ENCODE results near the gene UBASH3B.

The UBASH3B gene

DNA sequence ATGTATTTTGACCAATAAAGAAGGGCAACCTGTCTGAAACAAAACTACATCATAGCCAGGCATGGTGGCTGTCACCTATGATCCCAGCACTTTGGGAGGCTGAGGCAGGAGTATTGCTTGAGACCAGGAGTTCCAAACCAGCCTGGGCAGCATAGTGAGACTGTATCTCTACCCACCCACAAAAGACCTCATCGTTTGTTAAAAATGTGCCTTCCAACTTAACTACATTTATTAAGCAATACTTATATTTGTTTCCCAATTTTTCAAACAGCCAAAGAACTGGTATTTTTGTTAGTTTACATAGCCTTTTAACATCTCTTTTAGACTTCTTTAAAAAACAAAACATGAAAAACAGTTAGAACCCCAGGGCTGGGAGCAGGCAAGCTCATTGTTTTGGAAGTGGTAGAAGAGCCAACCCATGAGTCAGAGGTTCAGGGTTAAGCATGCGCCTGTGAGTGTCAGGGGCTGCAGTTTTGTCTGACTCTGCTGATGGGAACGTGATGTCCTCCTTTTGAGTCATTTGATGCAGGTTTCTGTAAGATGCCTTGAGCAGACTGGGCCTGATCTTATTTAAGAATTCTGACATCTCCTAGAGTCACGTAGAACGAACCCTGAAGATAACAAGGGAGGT lies 128.9 kb downstream of the UBASH3B start:
- no peaks in the 10 kb centered on the region for H3K36me3 ChIP-seq

GRCh38 chr11:122785031-122785541 lies 129.6 kb downstream of the UBASH3B start:
- H3K27me3 ChIP-seq: peaks cover 38% of the 10 kb centered on the region
- no peaks in the 10 kb centered on the region for H3K36me3 ChIP-seq

More for the DNA sequence above, 128.9 kb downstream of the UBASH3B start:
- DNase-seq: no peak
- TF ChIP-seq CTCF (IDR thresholded peaks at IDR 0.05; ENCODE audit: low read depth, low read length): no peak
- Histone ChIP-seq H3K27me3 (peaks cover 41% of the 10 kb centered on the region), H3K4me3 (ENCODE audit: low read depth, low read length) (no peak overlapping the region), H3K4me1 (no peaks in the 10 kb centered on the region), H3K9me3 (no peaks in the 10 kb centered on the region)

DNA sequence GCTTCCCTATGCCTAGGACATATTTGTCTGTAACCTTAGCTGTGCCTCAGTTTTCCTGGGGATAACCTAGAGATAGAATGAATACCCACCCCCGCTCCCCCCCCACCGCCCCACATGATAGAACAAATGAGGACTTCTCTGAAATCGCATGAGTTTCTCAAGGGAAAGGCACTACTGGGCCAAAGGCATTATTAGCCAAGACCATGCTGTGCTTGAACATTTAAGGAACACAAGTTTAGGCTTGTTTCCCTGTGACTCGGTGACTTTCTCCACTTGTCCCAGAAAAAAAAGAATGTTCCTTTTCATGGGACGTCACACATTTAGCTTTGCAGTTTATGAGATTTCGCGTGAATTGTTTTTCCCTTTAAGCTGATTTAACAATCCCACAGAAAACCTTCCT lies 131.4 kb downstream of the UBASH3B start:
- TF ChIP-seq CTCF (IDR thresholded peaks at IDR 0.05; ENCODE audit: low read depth, low read length): no peak
- Histone ChIP-seq H3K36me3 (no peaks in the 10 kb centered on the region), H3K27me3 (peaks cover 22% of the 10 kb centered on the region), H3K4me1 (no peaks in the 10 kb centered on the region), H3K9me3 (no peaks in the 10 kb centered on the region), H3K4me3 (ENCODE audit: low read depth, low read length) (no peak overlapping the region)
- DNase-seq: no peak

More at GRCh38 chr11:122785031-122785541, 129.6 kb downstream of the UBASH3B start:
- Histone ChIP-seq H3K9me3 (no peaks in the 10 kb centered on the region), H3K4me3 (ENCODE audit: low read depth, low read length) (no peak overlapping the region), H3K4me1 (no peaks in the 10 kb centered on the region)
- TF ChIP-seq CTCF (IDR thresholded peaks at IDR 0.05; ENCODE audit: low read depth, low read length): no peak
- DNase-seq: no peak

- TF ChIP-seq CTCF (IDR thresholded peaks at IDR 0.05; ENCODE audit: low read depth, low read length): peak; percentile 13; the same call in 1 of the 2 replicates
- H3K4me1 ChIP-seq: no peaks in the 10 kb centered on the region
- DNase-seq: no peak
- H3K4me3 ChIP-seq (ENCODE audit: low read depth, low read length): no peak overlapping the region
- no peaks in the 10 kb centered on the region for H3K36me3 ChIP-seq
- peaks cover 18% of the 10 kb centered on the region; the same call in 1 of the 2 replicates for H3K27me3 ChIP-seq
- no peaks in the 10 kb centered on the region for H3K9me3 ChIP-seq
These were observed 133.4 kb downstream of the UBASH3B start for GRCh38 chr11:122788781-122789535.

GRCh38 chr11:122789907-122790306 lies 134.4 kb downstream of the UBASH3B start:
- no peak for DNase-seq
- no peak for TF ChIP-seq CTCF (IDR thresholded peaks at IDR 0.05; ENCODE audit: low read depth, low read length)
- Histone ChIP-seq H3K4me1 (no peaks in the 10 kb centered on the region), H3K36me3 (no peaks in the 10 kb centered on the region), H3K27me3 (peaks cover 15% of the 10 kb centered on the region; the same call in 1 of the 2 replicates), H3K9me3 (no peaks in the 10 kb centered on the region), H3K4me3 (ENCODE audit: low read depth, low read length) (no peak overlapping the region)

DNA sequence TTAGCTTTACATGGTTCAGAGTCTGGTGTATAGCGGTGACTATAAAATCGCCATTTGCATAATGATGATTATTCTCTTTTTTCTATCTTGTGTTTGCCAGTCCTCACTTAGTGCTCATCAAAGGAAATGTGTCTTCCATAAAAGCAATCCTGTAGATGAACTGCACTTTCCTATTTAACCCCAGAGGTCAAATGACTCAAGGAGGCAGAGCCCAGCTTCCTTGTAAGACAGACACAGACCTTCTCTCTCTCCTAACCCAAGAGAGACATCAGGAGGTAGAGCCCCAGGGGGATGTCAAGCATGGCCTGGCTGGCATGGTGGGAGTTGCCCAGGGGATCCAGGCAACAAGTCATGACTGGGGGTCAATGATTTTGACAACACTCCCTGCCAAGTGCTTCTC lies 135.9 kb downstream of the UBASH3B start:
- TF ChIP-seq CTCF (IDR thresholded peaks at IDR 0.05; ENCODE audit: low read depth, low read length): no peak
- no peak for DNase-seq

More for the DNA sequence above, 135.9 kb downstream of the UBASH3B start:
- H3K9me3 ChIP-seq: no peaks in the 10 kb centered on the region
- no peak overlapping the region for H3K4me3 ChIP-seq (ENCODE audit: low read depth, low read length)
- H3K36me3 ChIP-seq: no peaks in the 10 kb centered on the region
- peaks cover 15% of the 10 kb centered on the region; the same call in 1 of the 2 replicates for H3K27me3 ChIP-seq
- H3K4me1 ChIP-seq: no peaks in the 10 kb centered on the region

Measured in BE2C (cell line).